Activated naive CD8-positive, alpha-beta T cell treated with anti-CD3 and anti-CD28 coated beads, Interleukin-2, amount 10 ng/mL, durations not matched to agents 7 days and 5 days (primary cell): ENCODE measurements around the gene C1orf159. TPM values are rescaled to one million over a fixed set of nuclear protein-coding genes. Genes with fewer than 3 reads are reported as not detected.

Experiments
- ATAC-seq: fragments of 150-1000 bp; cut with Tn5 transposase; one replicate; pipeline ENCODE4 v1.10.0; 2021; ENCODE audit warnings: low read depth, moderate library complexity
- POLR2A ChIA-PET: fragments of 350-600 bp; sonication (Branson Sonifier 250); formaldehyde crosslinking; loops from one replicate; lab custom pipeline; 2021; ENCODE audit warnings: antibody characterized with exemption; lab: Charles Lee
- DNase-seq: peaks from one replicate; pipeline ENCODE4 v3.0.0; 2021
- H3K27ac Mint-ChIP-seq: one replicate; pipeline ENCODE4 v1.8.0; 2022; ENCODE audit warnings: mild to moderate bottlenecking, mixed read lengths
- H3K27me3 Mint-ChIP-seq: one replicate; pipeline ENCODE4 v1.8.0; 2022; ENCODE audit warnings: mild to moderate bottlenecking, moderate library complexity, mixed read lengths
- H3K36me3 Mint-ChIP-seq: one replicate; pipeline ENCODE4 v1.8.0; 2021; ENCODE audit warnings: mild to moderate bottlenecking, mixed read lengths
- H3K4me1 Mint-ChIP-seq: one replicate; pipeline ENCODE4 v1.8.0; 2021; ENCODE audit warnings: mixed read lengths
- H3K4me3 Mint-ChIP-seq: one replicate; pipeline ENCODE4 v1.8.0; 2022; ENCODE audit warnings: mild to moderate bottlenecking, moderate library complexity, mixed read lengths
- H3K9me3 Mint-ChIP-seq: one replicate; pipeline ENCODE4 v1.8.0; 2021; ENCODE audit warnings: mixed read lengths
- total RNA-seq, 2 experiments: library from RNA; stranded (reverse); gene quantifications; one replicate each; pipeline ENCODE4 v1.2.3, GENCODE V29; 2021

C1orf159 gene
- total RNA-seq, 2 experiments from 2014 or later, result 22.7 to 23.0 TPM

DNA sequence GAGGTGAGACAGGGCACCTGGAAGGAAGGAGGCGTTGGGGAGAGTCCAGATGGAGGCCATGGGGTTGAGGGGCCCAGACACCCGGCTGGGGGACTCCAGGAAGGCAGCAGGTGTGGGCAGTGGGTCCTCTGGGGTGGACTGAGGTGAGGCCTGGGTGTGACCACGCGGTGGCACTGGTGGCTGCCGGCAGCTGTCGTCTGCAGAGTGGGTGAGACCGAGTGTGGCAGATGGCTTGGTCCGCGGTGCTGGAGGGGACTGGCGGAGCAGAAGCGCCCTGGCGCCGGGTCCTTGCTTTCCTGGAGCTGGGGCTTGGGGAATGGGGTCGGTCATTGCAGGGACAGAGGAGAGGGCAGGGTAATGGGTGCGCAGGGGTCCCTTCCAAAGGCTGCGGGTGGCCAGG lies 83.5 kb downstream of the C1orf159 start:
- ATAC-seq (no peak), DNase-seq (no peak)
- Mint-ChIP-seq H3K27ac (peak overlapping the region; percentile 72), H3K36me3 (no peaks in the 10 kb centered on the region), H3K4me1 (peaks cover 4% of the 10 kb centered on the region), H3K27me3 (no peaks in the 10 kb centered on the region), H3K4me3 (peak overlapping the region; percentile 42), H3K9me3 (no peaks in the 10 kb centered on the region)
- POLR2A ChIA-PET, result interaction anchor here (0.7 to 2.7 kb wide), 6 partner anchors 13 to 84 kb away, joined by 3 to 18 read pairs (median 6); partner anchors contain the start of gene ISG15

Other genes starting within 250 kb of the C1orf159 start
- gene SAMD11, start 192.2 kb downstream of the C1orf159 start, total RNA-seq, result under 1 TPM in 1 of 2 experiments, not detected in 1; 0.22 TPM
- gene NOC2L, start 156.8 kb downstream of the C1orf159 start, total RNA-seq, result 10 to 100 TPM; 63.0 to 63.4 TPM
- 10 to 100 TPM; 35.3 to 35.4 TPM for gene KLHL17, start 155.5 kb downstream of the C1orf159 start, total RNA-seq
- 1 to 10 TPM; 3.0 to 4.8 TPM for gene PLEKHN1, start 149.6 kb downstream of the C1orf159 start, total RNA-seq
- not detected for gene PERM1, start 134.0 kb downstream of the C1orf159 start, total RNA-seq
- 1 to 10 TPM in 1 of 2 experiments, under 1 TPM in 1; 0.60 to 1.1 TPM for gene HES4, start 116.0 kb downstream of the C1orf159 start, total RNA-seq
- 100 to 1,000 TPM; 425 to 457 TPM for gene ISG15, start 102.6 kb downstream of the C1orf159 start, total RNA-seq
- 10 to 100 TPM; 18.8 to 19.3 TPM for gene AGRN, start 96.0 kb downstream of the C1orf159 start, total RNA-seq
- gene RNF223, start 41.8 kb downstream of the C1orf159 start, total RNA-seq, result not detected
- gene TTLL10, start 57.8 kb upstream of the C1orf159 start, total RNA-seq, result not detected
- 10 to 100 TPM; 11.4 to 15.0 TPM for gene TNFRSF18, start 90.5 kb upstream of the C1orf159 start, total RNA-seq
- 1 to 10 TPM; 2.4 to 3.1 TPM for gene TNFRSF4, start 98.1 kb upstream of the C1orf159 start, total RNA-seq
- gene SDF4, start 115.9 kb upstream of the C1orf159 start, total RNA-seq, result 100 to 1,000 TPM in 1 of 2 experiments, 10 to 100 TPM in 1; 99.1 to 103 TPM
- gene B3GALT6, start 116.1 kb upstream of the C1orf159 start, total RNA-seq, result 10 to 100 TPM; 19.1 to 19.6 TPM
- gene C1QTNF12, start 130.6 kb upstream of the C1orf159 start, total RNA-seq, result 1 to 10 TPM; 2.2 to 4.4 TPM
- gene UBE2J2, start 157.8 kb upstream of the C1orf159 start, total RNA-seq, result 10 to 100 TPM; 75.7 to 78.1 TPM
- gene SCNN1D, start 164.3 kb upstream of the C1orf159 start, total RNA-seq, result 1 to 10 TPM; 8.0 to 8.4 TPM
- gene ACAP3, start 191.8 kb upstream of the C1orf159 start, total RNA-seq, result 10 to 100 TPM; 80.2 to 86.3 TPM
- 10 to 100 TPM; 22.3 to 22.4 TPM for gene PUSL1, start 192.5 kb upstream of the C1orf159 start, total RNA-seq
- gene INTS11, start 208.6 kb upstream of the C1orf159 start, total RNA-seq, result 100 to 1,000 TPM; 143 to 158 TPM
- gene CPTP, start 208.7 kb upstream of the C1orf159 start, total RNA-seq, result 10 to 100 TPM; 19.3 TPM
- 1 to 10 TPM; 1.2 to 1.3 TPM for gene TAS1R3, start 215.2 kb upstream of the C1orf159 start, total RNA-seq
- gene DVL1, start 233.3 kb upstream of the C1orf159 start, total RNA-seq, result 10 to 100 TPM; 35.5 to 37.4 TPM
- gene MXRA8, start 242.5 kb upstream of the C1orf159 start, total RNA-seq, result 1 to 10 TPM in 1 of 2 experiments, under 1 TPM in 1; 0.51 to 1.2 TPM